GM20000 (cell line): ENCODE results near the gene LCTL.

Experiments
- DNase-seq: peaks from one replicate; pipeline ENCODE4 v3.0.0; 2012; ENCODE audit warnings: low spot score
- CTCF ChIP-seq: IDR thresholded peaks from 2 replicates; pipeline ENCODE4 v1.5.1; 2012; ENCODE audit warnings: mild to moderate bottlenecking, control low read depth; ENCODE audit errors: extremely low read depth, missing control alignments

Gene LCTL

DNA sequence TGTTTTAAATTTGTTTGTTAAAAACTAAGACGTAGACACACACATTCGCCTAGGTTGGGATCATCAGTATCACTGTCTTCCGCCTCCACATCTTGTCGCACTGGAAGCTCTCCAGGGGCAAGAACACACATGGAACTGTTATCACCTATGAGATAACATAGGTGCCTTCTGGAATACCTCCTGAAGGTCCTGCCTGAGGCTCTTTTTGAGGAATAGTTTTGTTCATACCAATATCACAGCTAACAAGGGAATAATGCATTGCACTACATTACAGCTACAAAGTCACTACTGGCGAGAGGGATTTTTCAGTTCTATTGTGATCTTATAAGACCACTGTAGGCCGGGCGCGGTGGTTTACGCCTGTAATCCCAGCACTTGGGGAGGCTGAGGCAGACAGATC, 30.7 kb downstream of the LCTL start:
- no peak for DNase-seq
- no peak for TF ChIP-seq CTCF

DNA sequence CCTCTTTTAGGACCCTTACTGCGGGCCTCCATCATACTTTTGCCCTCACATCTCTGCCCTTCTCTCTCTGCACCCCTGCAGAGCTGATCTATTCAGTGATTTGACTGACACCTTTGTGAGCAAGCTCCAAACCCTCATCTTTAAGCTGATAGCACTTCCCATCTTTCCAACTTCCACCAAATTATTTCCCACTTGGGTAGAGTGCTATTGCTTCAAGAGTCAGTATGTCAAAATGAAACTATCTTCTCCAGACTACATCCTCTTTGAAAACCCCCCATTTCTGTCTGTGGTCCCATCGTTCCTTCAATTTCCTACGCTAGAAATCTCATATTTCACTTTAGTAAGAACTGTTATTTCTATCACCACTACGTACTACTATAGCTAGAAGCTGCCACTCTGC, 41.0 kb downstream of the LCTL start:
- no peak for TF ChIP-seq CTCF
- DNase-seq, result no peak

DNA sequence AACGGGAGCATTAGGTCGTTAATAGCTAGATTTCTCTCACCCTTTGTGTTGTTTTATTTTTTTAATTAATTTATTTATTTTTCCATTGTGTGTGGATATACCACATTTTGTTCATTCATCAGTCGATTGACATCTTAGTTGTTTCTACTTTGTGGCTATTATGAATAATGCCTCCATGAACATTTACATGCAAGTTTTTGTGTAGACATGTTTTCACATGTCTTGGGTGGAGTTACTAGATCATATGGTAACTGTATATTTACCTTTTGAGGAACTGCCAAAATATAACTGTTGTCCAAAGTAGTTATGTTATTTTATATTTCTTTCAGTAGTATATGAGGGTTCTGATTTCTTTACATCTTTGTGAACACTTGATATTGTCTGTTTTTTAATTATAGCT, 41.9 kb downstream of the LCTL start:
- TF ChIP-seq CTCF, result no peak
- no peak for DNase-seq

- no peak for TF ChIP-seq CTCF
- no peak for DNase-seq
Measured at GRCh38 chr15:66515901-66516322, 49.9 kb downstream of the LCTL start.

- DNase-seq, result no peak
- no peak for TF ChIP-seq CTCF
Measured at GRCh38 chr15:66514586-66514985, 51.2 kb downstream of the LCTL start.

GRCh38 chr15:66508293-66508883, 57.4 kb downstream of the LCTL start:
- TF ChIP-seq CTCF, result no peak
- no peak for DNase-seq

- TF ChIP-seq CTCF, result no peak
- no peak for DNase-seq
Measured at GRCh38 chr15:66505818-66506217, 60.0 kb downstream of the LCTL start.

DNA sequence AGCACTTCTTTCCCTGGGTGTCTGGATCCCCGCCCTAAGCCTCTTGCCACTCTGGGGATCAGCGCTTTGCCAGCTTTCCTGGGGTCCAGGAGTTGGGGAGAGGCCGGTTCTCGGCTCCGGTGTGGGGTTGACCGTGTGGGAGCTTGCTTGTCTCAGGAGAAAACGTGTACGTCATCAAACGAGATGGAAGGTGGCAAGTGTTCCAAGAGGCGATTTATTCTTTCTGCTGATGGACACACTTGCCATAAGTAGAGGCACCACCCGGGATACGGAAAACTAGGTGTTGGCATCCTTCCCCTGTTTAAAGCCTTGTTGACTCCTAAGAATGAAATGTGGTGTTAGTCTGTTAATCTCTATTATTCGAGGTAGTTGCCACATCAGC, 60.4 kb downstream of the LCTL start:
- DNase-seq, result no peak
- TF ChIP-seq CTCF, result no peak
